ENCODE data around the gene PSMB4.

The PSMB4 gene

GRCh38 chr1:151443846-151444782, 44.7 kb downstream of the PSMB4 start:
- DNase-seq, result peak; percentile 79 to 85 (median 82)

GRCh38 chr1:151444783-151445177, 45.4 kb downstream of the PSMB4 start:
- DNase-seq, result no peak

GRCh38 chr1:151447696-151448095, 48.3 kb downstream of the PSMB4 start:
- DNase-seq, result no peak
